Esophagus muscularis mucosa (tissue), 4 donors: ENCODE measurements around the gene TTLL1.

Source experiments
- CTCF ChIP-seq, 3 experiments: fragments of 200-600 bp in 2 of 3; fragments of 450-650 bp in 1 of 3; sonication (generic) in 2 of 3; IDR thresholded peaks; one replicate each; pipeline ENCODE4 v1.5.1; 2017 to 2019; ENCODE audit warnings: antibody characterized with exemption in 3 of 3, mild to moderate bottlenecking in 2 of 3, moderate library complexity in 1 of 3
- EP300 ChIP-seq: sonication (generic); formaldehyde crosslinking; IDR thresholded peaks from one replicate; pipeline ENCODE4 v1.6.1; 2017; ENCODE audit warnings: antibody characterized with exemption
- POLR2A ChIP-seq: fragments of 450-650 bp; IDR thresholded peaks from one replicate; pipeline ENCODE4 v1.6.1; 2017; ENCODE audit warnings: antibody characterized with exemption, moderate library complexity, mild to moderate bottlenecking, low read depth
- POLR2AphosphoS5 ChIP-seq, 2 donors: sonication (generic); formaldehyde crosslinking; IDR thresholded peaks; one replicate each; pipeline ENCODE4 v1.6.1; 2017; ENCODE audit warnings: antibody characterized with exemption in 2 of 2

- TF ChIP-seq CTCF (IDR thresholded peaks at IDR 0.05) (no peak), POLR2AphosphoS5 (IDR thresholded peaks at IDR 0.05) (no peak), POLR2A (no peak), EP300 (no peak)
Measured at GRCh38 chr22:42992886-42993479, 96.2 kb downstream of the TTLL1 start.
